ENCODE measurements around the gene ZNF667. TPM values are rescaled to one million over a fixed set of nuclear protein-coding genes. Genes with fewer than 3 reads are reported as not detected.

The ZNF667 gene
- total and polyA plus RNA-seq, 2 experiments from 2014 or later, result 5.6 to 8.6 TPM

GRCh38 chr19:56398809-56399208 is 78.3 kb downstream of the ZNF667 start (continued):
- TF ChIP-seq, protein P1, sequence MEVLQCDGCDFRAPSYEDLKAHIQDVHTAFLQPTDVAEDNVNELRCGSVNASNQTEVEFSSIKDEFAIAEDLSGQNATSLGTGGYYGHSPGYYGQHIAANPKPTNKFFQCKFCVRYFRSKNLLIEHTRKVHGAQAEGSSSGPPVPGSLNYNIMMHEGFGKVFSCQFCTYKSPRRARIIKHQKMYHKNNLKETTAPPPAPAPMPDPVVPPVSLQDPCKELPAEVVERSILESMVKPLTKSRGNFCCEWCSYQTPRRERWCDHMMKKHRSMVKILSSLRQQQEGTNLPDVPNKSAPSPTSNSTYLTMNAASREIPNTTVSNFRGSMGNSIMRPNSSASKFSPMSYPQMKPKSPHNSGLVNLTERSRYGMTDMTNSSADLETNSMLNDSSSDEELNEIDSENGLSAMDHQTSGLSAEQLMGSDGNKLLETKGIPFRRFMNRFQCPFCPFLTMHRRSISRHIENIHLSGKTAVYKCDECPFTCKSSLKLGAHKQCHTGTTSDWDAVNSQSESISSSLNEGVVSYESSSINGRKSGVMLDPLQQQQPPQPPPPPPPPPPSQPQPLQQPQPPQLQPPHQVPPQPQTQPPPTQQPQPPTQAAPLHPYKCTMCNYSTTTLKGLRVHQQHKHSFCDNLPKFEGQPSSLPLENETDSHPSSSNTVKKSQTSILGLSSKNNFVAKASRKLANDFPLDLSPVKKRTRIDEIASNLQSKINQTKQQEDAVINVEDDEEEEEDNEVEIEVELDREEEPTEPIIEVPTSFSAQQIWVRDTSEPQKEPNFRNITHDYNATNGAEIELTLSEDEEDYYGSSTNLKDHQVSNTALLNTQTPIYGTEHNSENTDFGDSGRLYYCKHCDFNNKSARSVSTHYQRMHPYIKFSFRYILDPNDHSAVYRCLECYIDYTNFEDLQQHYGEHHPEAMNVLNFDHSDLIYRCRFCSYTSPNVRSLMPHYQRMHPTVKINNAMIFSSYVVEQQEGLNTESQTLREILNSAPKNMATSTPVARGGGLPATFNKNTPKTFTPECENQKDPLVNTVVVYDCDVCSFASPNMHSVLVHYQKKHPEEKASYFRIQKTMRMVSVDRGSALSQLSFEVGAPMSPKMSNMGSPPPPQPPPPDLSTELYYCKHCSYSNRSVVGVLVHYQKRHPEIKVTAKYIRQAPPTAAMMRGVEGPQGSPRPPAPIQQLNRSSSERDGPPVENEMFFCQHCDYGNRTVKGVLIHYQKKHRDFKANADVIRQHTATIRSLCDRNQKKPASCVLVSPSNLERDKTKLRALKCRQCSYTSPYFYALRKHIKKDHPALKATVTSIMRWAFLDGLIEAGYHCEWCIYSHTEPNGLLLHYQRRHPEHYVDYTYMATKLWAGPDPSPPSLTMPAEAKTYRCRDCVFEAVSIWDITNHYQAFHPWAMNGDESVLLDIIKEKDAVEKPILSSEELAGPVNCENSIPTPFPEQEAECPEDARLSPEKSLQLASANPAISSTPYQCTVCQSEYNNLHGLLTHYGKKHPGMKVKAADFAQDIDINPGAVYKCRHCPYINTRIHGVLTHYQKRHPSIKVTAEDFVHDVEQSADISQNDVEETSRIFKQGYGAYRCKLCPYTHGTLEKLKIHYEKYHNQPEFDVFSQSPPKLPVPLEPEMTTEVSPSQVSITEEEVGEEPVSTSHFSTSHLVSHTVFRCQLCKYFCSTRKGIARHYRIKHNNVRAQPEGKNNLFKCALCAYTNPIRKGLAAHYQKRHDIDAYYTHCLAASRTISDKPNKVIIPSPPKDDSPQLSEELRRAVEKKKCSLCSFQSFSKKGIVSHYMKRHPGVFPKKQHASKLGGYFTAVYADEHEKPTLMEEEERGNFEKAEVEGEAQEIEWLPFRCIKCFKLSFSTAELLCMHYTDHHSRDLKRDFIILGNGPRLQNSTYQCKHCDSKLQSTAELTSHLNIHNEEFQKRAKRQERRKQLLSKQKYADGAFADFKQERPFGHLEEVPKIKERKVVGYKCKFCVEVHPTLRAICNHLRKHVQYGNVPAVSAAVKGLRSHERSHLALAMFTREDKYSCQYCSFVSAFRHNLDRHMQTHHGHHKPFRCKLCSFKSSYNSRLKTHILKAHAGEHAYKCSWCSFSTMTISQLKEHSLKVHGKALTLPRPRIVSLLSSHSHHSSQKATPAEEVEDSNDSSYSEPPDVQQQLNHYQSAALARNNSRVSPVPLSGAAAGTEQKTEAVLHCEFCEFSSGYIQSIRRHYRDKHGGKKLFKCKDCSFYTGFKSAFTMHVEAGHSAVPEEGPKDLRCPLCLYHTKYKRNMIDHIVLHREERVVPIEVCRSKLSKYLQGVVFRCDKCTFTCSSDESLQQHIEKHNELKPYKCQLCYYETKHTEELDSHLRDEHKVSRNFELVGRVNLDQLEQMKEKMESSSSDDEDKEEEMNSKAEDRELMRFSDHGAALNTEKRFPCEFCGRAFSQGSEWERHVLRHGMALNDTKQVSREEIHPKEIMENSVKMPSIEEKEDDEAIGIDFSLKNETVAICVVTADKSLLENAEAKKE (CRISPR knock-in tag; IDR thresholded peaks at IDR 0.05), result no peak
- TF ChIP-seq ETS1 (IDR thresholded peaks at IDR 0.05), result no peak

- DNase-seq (ENCODE audit: low spot score), result peak; percentile 99
- H3K4me3 ChIP-seq, result peak within 1 kb of the TSS; percentile 80
- peak within 1 kb of the TSS; percentile 96 for H3K4me3 Mint-ChIP-seq
- H3K9me2 ChIP-seq (ENCODE audit: insufficient read depth), result no peaks in the 10 kb centered on the region
- H3K27ac Mint-ChIP-seq, result peak within 1 kb of the TSS; percentile 97
- peaks cover 6% of the 10 kb centered on the region; the same call in 2 of the 3 replicates for H3K4me1 Mint-ChIP-seq
- H3K4me2 ChIP-seq, result peak within 1 kb of the TSS; percentile 75
- no peaks in the 10 kb centered on the region; the same call in 1 of the 2 replicates for H3K4me1 ChIP-seq (ENCODE audit: insufficient read depth)
- H3F3A ChIP-seq (replicated peaks; ENCODE audit: low read depth), result no peaks in the 10 kb centered on the region
- peaks cover 12% of the 10 kb centered on the region for H3K36me3 ChIP-seq (ENCODE audit: insufficient read depth)
- H2AFZ ChIP-seq, result peak within 1 kb of the TSS; percentile 77
- H3K27ac ChIP-seq (ENCODE audit: low read depth), result peak within 1 kb of the TSS; percentile 82
- H3K9me3 Mint-ChIP-seq, result peaks cover 37% of the 10 kb centered on the region
- ATAC-seq, result peak; percentile 98
- H3K79me2 ChIP-seq (replicated peaks; ENCODE audit: insufficient read depth), result no peaks in the 10 kb centered on the region
- H3K27me3 ChIP-seq (ENCODE audit: insufficient read depth), result no peaks in the 10 kb centered on the region
- peaks cover 74% of the 10 kb centered on the region for H3K36me3 Mint-ChIP-seq (ENCODE audit: low read depth)
- H4K20me1 ChIP-seq (replicated peaks; ENCODE audit: insufficient read depth), result no peaks in the 10 kb centered on the region
- H3K27me3 Mint-ChIP-seq (ENCODE audit: insufficient read depth, low read depth, poor library complexity), result peaks cover 8% of the 10 kb centered on the region
- TF ChIP-seq ZNF331 (CRISPR knock-in tag; IDR thresholded peaks at IDR 0.05; ENCODE audit: low read depth), result no peak
- peak; percentile 73 to 80 for TF ChIP-seq CTCF (conservative IDR thresholded peaks at IDR 0.05; ENCODE audit: low read depth in 2 of 2)
- peak; percentile 85 for TF ChIP-seq ETS1 (IDR thresholded peaks at IDR 0.05)
- TF ChIP-seq JUNB (IDR thresholded peaks at IDR 0.05; ENCODE audit: unreplicated experiment), result no peak
- TF ChIP-seq POLR2AphosphoS5 (IDR thresholded peaks at IDR 0.05; ENCODE audit: low read depth), result peak; percentile 86
- no peak for TF ChIP-seq EZH2 (IDR thresholded peaks at IDR 0.05; ENCODE audit: low read depth, unreplicated experiment)
- no peak; the same call in 1 of the 2 replicates for TF ChIP-seq CREB1 (CRISPR knock-in tag; IDR thresholded peaks at IDR 0.05; ENCODE audit: low read depth)
- TF ChIP-seq EZH2phosphoT487 (IDR thresholded peaks at IDR 0.05; ENCODE audit: unreplicated experiment), result no peak
- TF ChIP-seq STAT1 (IDR thresholded peaks at IDR 0.05; ENCODE audit: unreplicated experiment), result no peak
Measured at GRCh38 chr19:56393119-56394012, 83.8 kb downstream of the ZNF667 start, which contains the start of gene ZNF582. ZNF582 (minus strand) TSS chr19:56393534; CDS start chr19:56391752, 1,782 bp downstream.
